NOMO-1 treated with dmso at 0.1 percent for 144 hours (cell line): ENCODE results near the gene ID2.

Experiments
- DNase-seq: peaks from one replicate; lab custom pipeline; 2025; ENCODE audit not compliant: unreplicated experiment; lab: John Stamatoyannopoulos, UW

The ID2 gene, protein sequence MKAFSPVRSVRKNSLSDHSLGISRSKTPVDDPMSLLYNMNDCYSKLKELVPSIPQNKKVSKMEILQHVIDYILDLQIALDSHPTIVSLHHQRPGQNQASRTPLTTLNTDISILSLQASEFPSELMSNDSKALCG

DNA sequence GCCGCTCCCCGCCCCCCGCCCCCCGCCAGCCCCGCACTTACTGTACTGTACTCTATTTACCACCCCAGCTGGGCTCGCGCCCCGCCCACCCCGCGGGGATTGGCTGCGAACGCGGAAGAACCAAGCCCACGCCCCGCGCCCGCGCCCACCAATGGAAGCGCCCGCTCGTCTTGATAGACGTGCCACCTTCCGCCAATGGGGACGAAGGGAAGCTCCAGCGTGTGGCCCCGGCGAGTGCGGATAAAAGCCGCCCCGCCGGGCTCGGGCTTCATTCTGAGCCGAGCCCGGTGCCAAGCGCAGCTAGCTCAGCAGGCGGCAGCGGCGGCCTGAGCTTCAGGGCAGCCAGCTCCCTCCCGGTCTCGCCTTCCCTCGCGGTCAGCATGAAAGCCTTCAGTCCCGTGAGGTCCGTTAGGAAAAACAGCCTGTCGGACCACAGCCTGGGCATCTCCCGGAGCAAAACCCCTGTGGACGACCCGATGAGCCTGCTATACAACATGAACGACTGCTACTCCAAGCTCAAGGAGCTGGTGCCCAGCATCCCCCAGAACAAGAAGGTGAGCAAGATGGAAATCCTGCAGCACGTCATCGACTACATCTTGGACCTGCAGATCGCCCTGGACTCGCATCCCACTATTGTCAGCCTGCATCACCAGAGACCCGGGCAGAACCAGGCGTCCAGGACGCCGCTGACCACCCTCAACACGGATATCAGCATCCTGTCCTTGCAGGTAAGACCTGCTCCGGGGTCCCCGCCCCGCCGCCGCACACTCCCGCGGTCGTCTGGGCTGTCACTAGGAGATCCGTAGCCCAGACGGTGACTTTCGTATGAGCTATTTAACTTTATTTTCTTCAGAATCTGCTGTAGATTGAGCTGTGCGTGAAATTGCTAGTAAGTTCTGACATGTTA, at the start of gene ID2:
ID2 (plus strand) TSS at position 271 of the 907 bp plus-strand sequence; CDS start at position 381, 110 bp downstream.
- peak; percentile 97 for DNase-seq

DNA sequence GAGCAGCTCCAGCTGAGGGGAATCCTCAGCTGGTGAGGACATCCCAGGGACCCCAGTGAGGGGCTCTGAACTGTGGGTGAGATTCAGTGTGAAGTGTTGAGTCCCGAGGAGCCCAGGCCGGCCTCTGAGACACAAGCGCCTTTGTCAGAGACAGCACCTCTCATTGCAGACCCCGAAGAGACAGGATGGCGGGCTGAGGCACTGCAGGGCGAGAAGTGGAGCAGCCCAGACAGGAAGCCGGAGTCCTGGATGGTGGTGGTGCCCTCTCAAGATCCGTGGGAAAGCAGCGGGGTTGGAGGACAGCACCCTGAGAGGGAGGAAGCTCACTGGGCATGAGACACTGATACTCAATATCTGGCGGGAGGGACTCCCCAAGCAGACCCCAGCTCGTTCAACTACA, 49.1 kb upstream of the ID2 start:
- no peak for DNase-seq

DNA sequence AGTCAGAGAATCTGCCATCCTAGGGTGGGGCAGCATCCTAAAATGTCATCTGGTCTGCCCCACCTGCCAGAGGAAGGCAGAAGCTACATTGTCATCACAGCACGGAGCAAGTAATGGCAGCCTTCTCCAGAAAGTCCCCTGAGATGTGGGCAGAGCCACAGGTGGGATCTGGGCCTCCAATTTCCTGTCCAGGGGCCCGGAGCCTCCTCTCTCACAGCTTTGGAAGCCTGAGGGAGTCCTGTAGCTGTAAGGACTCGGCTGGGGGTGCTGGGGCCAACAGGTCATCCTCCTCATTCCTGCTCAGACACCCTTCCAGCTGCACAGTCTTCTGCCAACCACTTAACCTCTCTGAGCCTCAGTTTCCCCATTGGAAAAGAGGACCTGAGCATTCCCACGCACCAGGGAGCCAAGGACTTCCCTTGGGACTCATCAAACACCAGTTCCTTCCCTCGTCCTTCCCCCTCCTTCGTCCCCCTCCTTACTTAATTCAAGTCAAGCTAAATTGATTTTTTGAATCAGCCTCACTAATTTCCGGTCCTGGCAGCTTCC, 48.6 kb upstream of the ID2 start:
- no peak for DNase-seq

DNA sequence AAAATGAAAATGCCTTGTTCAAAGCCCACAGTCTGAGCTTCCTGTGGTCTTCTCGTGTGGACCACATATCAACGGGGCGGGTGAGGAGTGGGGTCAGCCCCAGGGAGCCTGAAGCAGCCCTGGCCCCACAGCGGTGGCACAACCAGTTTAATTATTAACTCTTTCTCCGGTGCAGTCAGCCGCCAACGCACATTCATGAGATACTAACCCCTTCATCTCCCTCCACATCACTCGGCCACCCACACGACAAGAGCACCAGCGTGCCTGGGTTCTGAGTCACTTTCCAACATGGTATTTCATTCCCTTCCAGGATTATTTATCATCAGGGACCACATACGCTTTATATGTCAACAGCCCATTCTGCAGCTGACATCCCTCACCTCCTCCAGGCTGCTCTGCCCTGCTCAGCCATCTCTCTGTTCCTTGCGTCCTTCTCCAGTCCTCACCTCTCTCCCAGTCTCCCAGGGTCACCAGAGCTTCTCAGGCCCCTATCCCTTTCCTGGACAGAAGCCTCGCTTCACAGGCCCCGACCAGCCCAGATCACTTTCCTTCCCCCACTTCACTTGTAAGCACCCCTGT, 48.0 kb upstream of the ID2 start:
- DNase-seq, result no peak

DNA sequence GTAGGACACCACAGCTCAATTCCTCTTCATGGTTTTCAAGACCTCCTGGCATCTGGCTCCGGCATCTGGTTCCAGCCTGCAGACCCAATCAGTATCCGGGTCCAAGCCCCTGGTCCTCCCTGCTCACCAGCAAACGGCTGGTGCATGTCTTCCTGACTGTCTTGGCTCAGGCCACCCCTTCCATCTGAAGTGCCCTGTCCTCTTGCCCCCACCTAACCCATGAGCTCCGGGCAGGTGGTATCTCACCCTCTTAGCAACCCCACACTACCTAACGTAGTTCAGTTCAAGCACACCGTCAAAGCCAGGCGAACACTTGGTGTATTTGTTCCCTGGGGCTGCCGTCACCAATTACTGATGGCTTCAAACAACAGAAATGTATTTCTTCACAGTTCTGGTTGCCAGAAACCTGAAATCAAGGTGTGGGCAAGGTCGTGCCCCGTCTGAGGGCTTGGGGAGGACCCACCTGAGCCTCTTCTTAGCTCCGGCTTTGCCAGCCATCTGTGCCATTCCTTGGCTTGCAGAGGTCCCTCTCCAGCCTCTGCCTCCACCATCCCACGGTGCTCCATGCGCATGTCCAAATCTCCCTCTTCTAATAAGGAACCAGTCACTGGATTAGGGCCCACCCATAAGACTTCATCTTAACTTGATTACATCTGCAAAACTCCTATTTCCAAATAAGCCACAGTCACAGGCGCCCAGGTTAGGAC, 47.2 kb upstream of the ID2 start:
- no peak for DNase-seq

DNA sequence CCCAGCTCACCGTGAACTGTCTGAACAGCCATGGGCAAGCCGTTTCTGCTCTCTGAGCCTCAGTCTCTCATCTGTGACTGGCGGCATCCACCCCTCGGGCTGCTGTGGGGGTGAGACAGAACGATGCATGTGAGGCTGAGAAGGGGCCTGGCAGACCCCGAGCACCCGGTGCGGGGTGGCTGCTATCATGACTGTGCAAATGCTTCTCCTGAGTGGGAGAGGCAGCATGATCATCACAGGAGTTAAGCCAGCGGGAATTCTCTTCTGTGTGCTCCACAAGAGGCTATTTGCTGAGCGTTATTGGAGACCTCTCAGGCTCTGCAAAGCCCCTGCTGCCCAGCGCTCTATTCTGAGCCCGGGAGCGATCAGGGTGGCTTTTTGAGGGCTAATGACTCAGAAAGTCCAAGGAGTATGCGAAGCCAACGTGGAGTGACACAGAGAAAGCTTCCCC, 45.8 kb upstream of the ID2 start:
- no peak for DNase-seq

DNA sequence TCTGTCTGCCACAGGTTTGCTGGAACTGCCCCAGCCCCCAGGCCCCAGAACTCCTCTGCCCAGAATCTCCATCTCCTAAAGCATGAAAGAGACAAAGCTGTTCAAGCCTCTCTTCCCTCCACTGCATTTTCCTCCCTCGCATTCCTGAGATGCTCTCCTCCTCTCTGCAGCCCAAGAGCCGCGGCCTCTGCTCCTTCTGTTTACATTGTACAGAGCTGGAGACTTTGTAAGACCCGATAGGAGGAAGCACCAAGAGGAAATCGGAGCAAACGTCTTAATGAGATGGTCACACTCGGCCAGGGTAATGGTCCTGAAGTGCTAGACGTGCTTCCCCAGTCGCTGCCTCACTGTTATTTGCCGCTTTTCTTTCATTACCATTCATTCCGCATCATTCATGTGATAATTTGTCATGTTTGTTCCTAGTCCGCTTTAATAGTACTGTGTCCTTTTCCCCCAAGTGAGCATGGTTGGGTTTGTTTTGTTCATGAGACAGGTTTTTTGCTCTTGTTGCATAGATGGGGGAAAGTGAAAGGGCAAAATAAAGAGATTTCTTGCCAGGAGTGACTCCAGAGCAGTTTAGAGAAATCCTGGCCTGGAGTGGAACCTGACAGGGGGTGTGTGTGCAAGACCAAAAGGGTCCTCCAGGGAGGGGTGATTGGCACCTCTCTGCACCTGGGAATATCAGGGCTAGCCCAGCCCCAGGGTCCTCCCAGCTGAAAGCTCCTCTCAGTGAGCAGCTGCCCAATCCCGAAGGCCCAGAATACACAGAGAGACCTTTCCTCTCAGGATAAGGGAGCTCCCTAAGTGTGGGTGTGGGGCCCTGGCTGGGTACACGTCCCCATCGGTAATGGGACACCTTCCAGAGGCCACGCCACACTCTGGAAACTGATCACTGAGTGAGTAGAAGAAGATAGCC, 44.9 kb upstream of the ID2 start:
- no peak for DNase-seq

DNA sequence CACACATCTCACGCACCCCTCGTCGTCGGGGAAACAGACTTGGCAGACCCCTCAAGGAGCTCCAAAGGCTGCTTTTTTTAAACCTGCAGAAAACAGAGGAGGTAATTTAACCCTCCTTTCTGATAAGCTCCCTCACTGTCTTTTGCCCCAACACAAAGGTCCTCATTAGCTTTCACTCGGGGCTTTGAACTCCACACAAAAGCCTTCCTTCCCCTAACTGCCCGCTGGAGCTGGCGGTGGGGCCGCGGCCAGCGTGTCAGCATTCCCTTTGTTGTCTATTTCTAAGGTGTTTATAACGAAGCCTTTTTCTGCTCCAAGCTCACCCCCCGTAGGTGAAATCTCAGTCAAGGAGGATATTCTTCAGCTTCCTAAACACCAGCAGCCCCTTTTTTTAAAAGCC, 43.5 kb upstream of the ID2 start:
- no peak for DNase-seq

DNA sequence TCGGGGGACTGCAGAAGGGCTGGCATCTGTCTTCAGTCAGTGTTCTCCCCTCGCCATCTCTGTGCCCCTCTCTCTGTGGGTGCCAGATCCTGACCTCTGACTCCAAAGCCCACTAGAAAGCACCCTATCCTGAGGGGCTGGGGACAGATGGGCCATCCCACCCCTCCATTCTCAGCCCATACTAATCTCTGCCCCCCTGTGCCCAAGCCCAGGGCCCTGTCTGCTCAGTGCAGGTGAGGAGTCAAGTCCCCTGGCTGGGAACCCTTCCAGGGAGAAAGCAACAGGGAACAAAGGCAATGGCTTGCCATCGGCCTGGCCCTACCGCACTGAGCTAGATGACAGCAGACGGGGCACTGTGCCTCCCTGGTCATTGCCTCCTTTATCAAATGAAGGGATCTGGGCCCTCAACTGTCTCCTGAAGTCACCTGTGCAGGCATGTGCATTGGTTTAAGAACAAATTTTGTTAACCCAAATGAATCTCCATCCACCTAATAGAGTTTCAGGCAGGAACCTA, 42.7 kb upstream of the ID2 start:
- no peak for DNase-seq

DNA sequence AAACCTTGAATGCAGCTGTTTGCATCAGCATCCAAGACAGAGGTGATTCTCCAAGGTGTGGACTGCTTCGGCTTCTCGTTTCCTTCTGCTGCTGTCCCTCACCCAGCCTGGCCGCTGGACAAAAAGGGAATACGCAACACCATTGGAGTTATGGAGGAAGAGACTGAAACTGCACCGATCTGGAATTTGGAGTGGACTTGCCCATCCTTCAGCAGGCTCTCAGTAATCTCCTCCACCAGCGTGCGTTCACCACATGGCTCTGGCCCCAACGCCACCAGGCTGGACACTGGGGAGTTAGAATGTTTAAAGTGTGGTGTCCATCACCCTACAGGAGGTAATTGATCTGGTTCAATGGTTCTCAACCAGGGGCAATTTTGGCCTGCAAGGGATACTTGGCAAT, 41.4 kb upstream of the ID2 start:
- no peak for DNase-seq

DNA sequence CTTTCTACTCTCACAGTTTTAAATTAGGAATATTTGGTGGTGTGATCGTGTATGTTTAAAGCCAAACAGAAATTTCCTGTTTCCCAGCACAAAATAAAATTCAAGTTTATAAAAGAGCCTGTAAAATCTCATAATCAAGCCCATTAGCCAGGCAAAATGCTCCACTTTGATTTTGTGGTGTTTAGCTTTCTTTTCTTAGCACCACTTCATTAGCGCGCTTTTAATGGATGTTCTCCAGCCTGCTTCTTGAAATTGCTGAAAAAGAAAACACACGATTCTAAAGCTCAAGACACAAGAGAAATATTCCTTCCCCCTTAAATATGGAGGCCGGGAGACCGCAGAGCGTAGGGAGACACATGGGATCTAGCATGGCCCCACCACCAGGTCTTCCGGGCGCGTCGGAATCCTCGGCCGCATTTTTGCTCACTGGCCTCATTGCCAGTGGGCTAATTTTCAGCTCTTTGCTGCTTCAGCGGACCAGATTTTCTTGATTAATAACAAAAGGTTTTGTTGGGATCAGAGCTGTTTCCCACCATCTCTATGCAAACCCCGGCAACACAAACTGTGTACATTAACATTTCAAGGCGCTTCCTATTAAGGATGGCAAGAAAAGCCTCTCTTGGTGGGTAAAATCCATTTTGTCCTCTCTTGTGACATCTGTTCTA, 40.4 kb upstream of the ID2 start:
- DNase-seq, result no peak

DNA sequence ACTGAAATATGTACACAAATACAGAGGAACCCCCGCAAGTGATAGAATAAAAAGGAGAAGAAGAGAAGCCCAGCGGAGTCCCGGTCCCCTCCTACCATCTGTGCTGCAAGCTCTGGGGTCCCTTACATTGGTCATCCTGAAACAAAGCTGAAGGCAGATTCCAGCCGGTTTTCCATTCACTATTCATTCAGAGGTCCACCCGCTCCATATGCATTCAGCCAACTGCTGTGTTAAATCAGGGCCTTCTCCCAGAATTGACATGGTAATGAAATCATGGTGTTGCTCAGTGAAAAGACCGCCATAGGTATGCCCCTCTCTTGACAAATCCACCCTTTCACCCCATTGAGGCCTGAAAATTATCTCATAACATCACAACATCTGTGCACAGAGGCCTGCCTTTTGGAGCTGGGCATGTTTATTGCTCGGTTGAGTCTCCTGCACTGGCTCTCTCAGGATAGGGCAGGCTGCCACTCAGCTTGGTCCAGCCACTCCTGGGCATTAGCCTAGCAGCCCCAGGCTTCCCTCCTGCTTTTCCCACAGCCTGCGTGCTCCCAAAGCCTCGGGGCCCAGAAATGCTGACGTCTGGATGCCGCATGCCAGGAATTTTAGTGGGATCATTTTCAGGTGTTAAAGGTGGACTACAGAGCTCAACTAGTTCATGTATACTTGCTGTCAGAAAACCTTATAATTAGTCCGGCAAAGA, 39.3 kb upstream of the ID2 start:
- no peak for DNase-seq

DNA sequence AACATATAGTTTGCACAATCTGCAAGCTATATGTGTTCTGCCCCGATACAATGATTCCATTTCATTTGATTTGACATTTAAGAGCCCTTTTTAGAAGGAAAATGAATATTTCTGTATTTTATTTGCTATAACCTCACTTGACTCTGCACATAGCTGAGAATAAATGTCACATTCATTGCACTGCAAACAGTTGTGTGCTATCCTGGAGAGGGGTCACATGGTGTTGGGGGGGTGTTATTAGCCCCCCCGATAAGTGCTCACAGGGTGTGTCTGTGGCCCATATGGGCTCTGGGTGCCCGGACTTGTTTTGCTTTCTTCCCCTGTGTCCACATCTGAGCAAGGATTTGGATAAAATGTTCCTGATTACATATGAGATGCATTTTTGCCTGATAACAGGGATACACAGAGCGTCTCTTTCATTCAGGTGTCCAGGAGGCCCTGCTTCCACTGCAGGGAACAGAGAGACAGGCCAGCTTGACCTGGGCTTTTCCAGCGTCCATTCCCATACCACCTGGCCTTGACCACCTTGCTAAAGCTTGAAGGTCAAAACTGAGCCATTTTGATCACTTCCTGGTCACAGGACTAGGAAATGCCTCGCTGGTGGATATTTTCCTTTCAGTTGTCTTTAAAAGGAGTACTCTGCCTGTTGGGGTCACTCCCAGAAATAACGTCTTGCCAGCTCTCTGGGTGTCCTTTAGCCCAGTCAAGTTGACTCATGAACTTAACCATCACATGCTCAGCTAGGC, 38.4 kb upstream of the ID2 start:
- DNase-seq, result no peak

DNA sequence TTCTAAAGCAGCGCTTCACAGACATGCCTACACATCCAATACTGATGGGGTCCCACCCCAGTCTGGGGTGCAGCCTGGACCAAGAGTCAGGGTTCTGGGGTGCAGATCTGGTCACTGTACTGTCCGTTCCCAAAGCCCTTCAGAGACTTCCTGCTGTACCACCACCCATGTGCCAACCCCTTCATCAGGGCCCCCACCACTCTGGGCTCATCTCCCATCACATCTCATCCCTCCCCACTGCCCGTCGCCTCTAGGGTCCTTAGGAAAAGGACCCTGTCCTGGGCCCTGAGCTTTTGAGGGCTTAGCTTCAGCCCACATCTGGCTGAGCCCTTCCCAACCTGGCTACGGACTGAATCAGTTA, 37.9 kb upstream of the ID2 start:
- no peak for DNase-seq

DNA sequence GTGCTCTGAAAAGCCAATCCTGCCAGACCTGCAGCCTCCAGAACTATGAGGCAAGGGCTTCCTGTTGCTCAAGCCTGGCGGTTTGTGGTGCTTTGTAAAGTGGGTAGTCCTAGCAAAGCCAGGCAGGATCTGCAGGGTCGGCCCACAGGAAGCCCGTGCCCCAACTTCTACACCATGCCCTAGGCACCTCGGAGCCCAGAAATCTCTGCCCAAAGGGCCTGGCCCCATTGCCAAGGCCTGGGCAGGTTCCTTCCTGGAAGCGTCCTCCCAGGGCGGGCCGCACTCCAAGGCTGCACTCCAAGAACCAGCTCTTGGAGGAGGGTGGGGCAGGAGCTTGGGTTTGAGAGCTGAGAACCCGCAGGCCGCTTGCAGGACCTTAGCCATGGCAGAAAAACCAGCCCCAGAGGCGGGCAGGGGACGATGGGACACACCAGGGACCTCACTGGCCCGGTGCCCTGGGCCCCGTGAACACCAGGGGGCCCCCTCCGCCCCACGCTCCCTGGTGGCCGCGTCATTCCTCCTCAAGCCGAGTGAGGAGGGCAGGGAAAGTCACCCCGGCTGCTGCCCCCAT, 37.2 kb upstream of the ID2 start:
- DNase-seq, result peak; percentile 89

DNA sequence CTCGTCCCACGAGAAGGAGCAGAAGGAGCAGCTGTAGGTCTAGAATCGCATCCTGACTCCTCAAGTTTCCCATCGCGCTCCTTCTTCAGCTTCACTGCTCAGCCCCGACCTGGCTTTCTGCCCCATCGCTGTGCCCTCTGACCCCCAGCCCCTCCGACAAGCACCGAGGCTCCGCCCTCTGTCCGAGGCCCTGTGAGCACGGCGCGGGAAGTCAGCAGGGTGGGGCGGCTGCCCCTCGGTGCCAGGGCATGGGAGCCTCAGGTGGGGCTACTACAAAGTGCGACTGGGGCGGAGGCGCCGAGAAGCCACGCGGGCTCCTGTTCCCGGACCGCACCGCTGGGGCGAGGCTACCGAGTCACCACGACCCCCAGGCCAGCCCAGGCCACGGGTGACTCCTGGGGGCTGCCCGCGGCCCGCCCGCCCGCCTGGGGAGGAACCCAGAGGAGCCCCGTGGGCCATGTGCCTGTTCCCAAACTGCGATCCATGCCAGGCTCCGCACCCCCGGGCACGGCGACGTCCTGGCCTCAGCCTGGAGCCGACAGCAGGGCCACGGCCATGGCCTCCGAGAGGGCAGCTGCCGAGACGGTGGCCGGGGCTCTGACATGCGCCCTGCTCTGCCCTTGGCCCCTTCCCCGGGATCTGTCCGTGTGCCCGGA, 36.6 kb upstream of the ID2 start:
- DNase-seq, result no peak

DNA sequence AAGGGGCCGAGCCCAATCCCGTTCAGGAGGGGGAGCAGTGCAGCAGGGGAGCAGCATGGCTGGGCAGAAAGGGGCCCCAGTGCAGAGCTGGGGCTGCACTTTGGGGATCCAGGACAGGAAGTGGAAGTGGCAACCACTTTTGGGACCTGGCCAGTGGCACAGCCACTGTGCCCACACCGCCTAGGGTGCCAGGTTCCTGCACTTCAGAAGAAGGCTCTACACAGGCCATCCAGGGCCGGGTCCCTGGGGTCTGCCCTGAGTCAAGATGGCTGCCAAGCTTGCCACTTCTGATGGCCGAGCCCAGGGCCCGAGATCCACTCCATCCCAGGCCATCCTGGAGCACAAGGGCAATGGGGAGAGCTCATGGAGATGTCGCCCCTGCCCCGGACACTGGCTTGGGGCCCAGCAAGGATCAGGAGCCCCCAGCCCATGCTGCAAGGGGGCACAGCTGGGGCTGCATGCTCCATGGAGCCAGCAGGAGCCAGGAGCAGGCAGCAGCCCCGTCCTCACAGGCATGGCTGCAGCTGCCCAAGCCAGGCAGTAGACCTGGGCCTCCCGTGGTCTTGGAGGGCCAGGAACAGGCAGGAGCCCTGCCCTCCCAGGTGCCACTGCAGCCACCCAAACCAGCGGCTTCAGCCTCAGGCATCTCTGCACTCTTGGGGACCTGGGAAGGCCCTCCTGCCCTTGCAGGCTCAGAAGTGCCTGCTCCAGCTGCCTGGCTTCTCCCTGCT, 35.0 kb upstream of the ID2 start:
- no peak for DNase-seq
